GM19099 (cell line): ENCODE data around the gene PFDN4.

Experiments
- POLR2A ChIP-seq: IDR thresholded peaks from 3 replicates; pipeline ENCODE4 v1.6.1; 2011; ENCODE audit warnings: low read depth; ENCODE audit not compliant: insufficient read length; ENCODE audit errors: extremely low read depth

PFDN4 gene

DNA sequence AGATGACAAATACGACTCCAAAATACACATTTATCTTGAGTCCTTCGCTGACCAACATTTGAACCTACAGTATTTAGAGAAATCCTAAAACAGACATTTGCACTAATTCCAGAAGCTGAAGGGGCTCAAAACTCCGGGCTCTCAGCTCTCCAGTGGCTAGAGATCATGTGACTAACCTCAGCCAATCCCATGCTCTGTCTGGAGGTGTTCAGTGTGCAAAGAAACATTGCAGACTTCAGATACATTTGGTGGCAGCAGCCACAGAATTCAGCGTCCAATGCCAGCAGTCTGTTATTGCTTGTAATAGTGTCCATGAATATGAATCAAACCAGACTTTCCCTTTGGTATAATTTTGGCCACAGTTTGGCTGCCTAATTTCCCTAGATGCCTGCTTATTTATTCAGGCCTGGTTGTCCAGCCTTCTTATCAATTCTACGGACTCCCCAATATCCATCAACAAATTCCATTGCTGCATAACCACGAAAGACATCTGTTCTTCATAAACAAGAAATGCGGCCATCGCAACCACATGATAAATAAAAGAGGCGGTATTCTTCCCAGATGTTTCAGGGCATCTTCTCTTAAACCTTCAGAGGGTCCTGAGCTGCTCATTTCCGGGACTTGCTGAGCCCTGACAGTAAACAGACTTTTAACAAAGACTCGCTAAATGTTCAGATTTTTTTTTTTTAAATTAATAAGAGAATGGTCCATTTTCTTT is 19.6 kb upstream of the PFDN4 start:
- TF ChIP-seq POLR2A: no peak

DNA sequence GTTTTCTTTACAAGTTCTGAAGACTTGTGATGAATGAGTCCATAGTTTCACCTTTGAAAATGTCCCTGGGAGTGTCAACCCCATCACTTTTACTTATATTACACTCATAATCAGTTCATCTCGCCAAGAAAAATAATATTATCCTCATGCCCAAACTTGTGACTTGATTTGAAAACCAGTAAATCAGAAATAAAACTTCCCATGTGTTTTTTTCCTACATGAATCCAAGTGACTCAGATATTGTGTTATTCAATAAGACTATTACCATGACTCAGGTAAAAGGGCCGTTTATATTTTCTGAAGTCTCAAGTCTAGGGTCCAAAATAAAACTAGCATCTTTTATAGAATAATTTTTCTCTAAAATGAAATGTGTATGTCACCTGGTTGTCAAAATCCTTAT is 18.3 kb upstream of the PFDN4 start:
- TF ChIP-seq POLR2A: no peak

DNA sequence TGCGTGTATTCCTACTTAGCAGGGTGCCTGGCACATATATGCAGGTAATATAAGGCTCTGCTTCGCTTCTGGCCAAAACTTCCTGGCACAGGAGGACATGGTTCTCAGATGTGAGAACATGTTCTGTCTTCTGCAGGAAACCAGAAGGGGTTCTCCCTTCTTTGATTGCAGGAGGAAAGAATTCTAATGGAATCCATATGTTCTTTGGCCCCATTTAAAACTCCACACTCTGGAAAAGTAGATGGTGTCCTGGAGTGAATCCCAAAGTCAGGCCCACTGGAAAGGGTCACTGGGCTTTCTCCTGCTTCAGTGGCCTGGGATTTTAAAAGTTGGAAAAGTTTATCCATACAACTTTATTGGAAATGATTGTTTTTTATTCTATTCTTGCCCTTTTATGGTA is 17.7 kb upstream of the PFDN4 start:
- no peak for TF ChIP-seq POLR2A

DNA sequence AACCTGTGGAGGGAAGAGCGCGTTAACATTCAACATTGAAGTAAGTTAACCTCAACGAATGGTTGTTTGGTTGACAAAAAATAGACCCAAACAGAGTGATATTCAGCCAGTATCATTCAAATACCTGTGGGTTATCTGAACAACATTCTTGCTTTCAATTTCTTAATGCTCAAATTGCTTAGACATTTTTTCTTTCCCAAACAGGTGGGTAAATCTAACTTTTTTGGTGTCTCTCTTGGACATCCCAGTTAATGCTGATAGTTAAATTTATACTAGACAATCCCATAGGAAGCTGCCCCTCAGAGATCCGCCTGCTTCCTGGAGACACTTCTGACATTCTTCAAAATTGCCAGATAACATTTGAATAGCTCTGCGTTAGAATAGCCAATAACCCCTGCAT is 14.1 kb upstream of the PFDN4 start:
- TF ChIP-seq POLR2A: no peak

DNA sequence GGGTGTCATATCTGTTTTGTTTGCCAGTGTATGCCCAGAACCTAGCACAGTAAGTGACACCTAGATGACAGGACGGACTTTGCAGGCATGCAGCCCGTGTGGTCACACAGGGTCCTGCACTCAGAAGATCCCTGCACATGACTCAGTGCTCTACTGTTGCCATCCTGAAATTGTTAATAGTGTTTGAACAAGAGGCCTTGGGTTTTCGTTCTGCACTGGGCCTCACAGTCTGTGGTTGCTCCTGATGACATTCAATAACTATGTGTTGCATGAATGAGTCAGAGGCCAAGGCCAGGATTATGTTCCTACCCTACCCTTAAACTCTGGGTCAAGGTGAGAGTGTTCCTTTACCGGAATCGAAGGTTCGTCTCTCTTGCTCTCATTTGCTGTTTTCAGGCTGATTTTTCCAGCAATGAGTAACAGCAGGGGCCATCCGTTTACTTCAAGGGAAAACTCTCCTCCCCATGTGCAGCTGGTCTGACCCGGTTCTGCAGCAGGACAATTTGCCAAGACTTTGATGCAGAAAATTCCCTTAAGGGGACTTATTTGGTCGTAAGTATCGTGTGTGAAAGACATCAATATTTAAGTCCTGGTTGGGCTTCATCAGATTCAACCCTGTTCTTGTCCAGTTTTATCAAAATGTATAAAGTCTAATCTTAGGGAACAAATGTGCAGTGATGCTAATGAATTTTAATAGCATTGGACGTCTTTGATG is 13.0 kb upstream of the PFDN4 start:
- TF ChIP-seq POLR2A: no peak

DNA sequence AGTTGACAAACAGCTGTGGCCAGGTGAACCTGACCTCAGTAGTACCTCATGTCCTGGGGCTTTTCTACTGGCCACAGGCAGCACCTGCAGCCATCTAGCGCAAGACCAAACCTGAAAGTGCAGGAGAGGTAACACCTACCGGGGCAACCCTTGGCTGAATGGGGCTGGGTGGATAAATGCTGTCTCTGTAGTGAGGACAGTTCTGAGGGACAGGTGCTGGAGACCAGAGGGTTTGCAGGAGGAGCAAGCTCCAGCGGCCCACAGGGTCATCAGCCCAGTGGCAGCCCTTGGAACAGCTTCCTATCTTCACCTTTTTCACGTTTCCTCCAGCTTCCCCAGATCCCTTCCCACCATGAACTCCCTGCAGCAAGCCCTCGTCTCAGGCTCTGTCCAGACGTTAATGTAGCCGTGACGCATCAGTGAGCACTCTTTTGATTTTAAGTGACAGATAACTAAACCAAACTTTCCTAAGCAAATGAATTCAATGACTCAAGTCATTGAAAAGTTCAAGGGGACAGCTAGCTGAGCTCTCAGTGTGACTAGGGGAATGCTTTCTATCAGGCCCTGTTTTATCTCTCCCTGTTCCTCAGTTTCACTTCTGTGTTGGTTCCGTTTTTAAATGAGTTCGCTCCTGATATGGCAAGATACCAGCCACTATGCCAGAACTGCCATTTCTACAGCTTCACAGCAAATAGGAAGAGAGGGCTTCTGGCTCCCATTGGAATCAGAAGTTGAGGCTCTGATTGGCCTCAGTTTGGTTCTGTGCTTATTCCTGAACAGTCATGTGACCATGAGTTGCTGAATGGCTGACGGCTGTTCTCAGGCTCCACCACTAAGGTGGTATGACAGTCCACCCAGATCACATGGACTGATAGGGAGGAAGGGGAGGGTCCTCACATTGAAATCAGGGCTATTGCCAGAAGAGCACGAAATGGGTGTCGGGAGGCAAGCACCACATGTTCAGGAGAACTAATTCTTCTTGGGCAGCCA is 12.1 kb upstream of the PFDN4 start:
- no peak for TF ChIP-seq POLR2A

DNA sequence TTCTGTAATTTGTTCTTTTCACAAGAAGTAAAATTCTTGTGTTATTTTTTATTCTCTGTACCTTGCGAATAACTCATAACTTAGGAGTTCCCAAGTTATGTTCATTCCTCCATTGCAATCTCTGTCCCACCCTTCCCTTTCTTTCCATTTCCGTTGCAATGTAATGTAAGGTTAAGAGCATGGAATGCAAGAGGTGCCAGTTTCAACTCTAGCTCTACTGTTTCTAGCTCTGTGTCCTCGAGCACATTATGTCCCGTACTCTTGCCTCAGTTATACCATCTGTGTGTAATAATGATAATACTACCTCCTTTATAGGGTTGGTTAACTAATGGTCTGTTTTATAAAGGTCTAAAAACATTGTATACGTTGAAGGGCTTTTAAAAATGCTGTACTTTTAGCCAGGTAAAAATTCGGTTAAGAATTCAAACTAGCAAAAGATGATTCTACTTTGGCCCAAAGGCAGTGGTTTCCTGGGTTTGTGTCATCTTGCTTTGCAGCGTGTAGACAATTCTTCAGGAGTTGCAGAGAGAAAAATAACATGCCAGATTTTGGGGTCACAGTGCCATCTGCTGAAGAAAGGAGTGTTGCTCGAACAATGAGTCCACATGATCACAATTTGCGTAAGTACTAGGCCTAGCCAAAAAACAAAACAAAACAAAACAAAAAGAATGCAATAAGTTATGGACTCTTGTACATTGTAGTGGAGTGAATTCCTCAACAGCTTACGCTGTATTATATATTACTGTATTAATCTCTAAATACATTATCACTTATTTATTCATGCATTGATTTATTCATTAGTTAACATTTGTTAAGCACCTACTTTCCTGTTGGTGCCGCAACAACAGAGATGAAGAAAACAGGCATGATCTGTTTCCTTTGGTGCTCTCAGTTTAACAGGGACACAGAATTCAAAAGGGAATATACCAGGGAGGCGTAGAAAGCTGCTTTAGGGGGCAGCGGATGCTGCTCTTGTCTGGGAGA is 10.0 kb upstream of the PFDN4 start:
- no peak for TF ChIP-seq POLR2A

DNA sequence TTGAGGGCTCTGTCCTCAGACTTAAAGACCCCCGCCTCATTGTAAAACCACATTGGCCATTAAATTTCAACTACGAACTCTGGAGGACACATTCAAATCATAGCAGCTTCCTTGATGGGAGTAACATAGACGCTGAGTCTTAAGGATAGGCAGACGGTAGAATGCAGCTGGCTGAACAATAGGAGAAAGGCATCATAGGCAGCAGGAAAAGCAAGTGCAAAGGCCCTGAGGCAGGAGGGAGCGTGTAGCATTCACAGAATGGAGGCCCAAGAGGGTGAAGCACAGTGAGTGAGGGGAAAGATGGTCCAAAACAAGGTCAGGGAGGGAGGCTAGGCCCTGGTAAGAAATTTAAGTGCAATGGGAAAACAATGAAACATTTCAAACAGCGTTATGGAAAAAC is 8.6 kb upstream of the PFDN4 start:
- no peak for TF ChIP-seq POLR2A

DNA sequence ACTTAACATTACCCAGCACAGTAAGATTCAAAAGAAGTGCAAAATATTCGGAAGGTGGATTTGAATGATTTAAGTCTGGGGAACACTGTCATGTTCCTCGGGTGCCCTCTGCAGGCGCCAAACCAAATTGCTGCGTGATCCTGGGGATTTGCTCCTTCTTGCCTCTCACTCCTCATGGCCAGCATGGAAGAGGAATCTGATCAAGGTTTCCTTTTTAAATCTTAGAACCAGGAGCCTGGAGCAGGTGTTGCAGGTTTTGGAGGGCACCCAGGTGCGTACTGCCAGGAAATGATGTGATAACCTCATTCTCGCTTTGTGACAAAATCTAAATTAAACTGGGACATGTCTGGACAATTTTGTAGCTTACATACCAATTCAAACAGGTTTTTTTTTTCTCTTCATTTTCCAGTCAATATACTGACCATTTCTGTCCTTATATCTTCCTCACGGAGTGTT is 8.1 kb upstream of the PFDN4 start:
- TF ChIP-seq POLR2A: no peak

DNA sequence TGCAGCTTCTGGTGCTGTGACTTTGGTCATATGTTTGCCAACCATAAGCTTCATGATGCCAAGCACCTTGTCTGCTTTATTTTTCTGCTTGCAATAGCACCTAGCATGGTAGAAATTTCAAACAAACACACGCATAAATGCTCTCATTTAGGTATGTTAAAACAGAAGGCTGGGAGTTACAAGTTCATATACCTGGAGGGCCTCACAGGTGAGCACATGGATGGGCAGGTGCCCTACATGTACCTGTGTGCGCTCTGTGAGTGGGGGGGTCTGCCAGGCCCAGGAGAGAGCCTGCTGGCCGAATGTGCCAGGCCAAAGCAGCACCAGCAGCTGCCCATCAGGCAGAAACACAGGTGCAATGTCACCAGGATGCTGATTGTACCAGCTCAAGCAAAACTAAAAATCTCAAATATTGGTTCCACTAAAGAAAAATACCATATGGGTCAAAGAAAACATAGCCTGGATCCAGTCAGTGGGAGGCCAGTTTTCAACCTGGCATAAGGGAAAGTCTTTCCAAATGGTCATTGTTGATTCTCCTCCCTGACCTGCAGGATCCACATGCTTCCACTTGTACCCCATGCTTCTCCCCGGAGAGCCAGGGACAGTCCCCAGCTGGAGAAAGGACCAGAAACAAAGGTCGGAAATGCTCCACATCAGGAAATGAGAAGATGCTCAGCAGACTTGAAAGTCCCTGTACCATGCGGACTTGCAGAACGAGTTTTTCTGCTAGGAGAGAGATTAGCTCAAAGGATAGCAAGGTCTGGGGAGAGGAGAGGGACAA is 7.2 kb upstream of the PFDN4 start:
- no peak for TF ChIP-seq POLR2A

DNA sequence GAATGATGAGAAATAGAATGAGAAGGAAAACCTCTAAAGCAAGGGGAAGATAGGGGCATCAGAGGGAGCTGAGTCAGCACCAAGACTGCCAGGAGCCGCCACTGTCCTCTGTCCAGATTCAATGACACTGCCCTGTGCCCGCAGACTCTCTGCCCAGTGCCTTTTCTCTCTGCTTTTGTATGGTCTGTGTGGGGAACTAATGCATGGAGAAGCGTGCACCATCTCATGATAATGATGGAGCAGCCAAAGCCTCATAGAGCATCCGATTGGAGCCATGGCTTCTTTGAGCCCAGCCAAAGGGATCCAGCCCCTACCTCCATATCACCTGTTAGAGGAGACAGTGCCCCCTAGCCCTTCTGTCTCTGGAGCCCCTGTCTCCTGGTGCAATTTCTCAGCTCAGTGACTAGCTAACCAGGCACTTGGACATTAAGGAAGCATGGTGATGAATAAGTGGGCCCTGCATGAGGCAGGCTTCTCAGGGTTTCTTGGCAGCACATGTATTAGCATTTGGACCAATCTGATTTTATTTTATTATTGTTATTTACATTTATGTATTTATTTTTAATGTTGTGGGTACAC is 6.5 kb upstream of the PFDN4 start:
- no peak for TF ChIP-seq POLR2A

DNA sequence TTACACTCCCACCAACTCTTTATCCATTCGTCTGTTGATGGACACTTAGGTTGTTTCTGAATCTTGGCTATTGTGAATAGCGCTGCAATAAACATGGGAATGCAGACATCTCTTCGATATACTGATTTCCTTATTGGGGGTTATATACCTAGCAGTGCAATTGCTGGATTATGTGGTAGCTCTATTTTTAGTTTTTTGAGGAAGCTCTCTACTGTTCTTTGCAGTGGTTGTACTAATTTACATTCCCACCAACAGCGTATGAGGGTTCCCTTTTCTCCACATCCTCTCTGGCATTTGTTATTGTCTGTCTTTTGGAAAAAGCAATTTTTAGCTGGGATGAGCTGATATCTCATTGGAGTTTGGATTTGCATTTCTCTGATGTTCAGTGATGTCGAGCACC is 4.6 kb upstream of the PFDN4 start:
- TF ChIP-seq POLR2A: no peak

DNA sequence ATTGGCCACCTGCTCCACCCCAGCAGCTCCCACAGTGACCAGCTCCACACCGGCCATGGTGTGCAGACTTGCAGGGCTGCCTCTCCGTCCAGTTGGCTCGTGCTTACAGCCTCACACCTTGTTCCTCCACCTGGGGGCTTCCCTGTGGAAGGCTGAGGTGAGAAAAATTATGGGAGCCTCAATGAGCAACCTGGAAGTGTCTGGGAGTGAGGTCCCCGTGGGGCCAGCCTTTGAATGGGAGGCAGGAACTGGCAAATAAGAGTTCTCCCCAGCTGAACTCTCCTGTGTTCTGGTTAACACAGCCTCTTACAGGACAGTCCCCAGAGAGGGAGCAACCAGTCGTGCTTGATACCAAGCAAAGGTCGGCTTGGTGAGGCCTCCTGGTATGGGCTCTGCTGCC is 3.8 kb upstream of the PFDN4 start:
- no peak for TF ChIP-seq POLR2A
